Muscle layer of duodenum (tissue), 2 donors: ENCODE results near the gene TPSG1.
"Not testable (repeated sequence)": the region's sequence is repeated elsewhere in the genome, so short reads cannot be mapped to it uniquely, and the experiment has no call there.

Experiments used
- H3K27ac ChIP-seq: one replicate; pipeline ENCODE4 v1.7.0; 2013; ENCODE audit warnings: mild to moderate bottlenecking, low read length
- H3K27me3 ChIP-seq: one replicate; pipeline ENCODE4 v1.7.0; 2013; ENCODE audit warnings: low read depth, mild to moderate bottlenecking, control low read depth, low read length
- H3K36me3 ChIP-seq, 2 donors: one replicate each; pipeline ENCODE4 v1.7.0; 2013; ENCODE audit warnings: low read length in 2 of 2, control low read depth in 1 of 2, mild to moderate bottlenecking in 1 of 2; ENCODE audit not compliant: insufficient read depth in 2 of 2, control insufficient read depth in 1 of 2
- H3K4me1 ChIP-seq, 2 donors: one replicate each; pipeline ENCODE4 v1.7.0; 2013; ENCODE audit warnings: low read length in 2 of 2, mild to moderate bottlenecking in 2 of 2, control low read depth in 1 of 2, moderate library complexity in 1 of 2; ENCODE audit not compliant: insufficient read depth in 2 of 2, control insufficient read depth in 1 of 2
- H3K4me3 ChIP-seq, 2 donors: one replicate each; pipeline ENCODE4 v1.7.0; 2013; ENCODE audit warnings: low read length in 2 of 2, low read depth in 1 of 2, mild to moderate bottlenecking in 1 of 2
- H3K9me3 ChIP-seq, 2 donors: one replicate each; pipeline ENCODE4 v1.7.0; 2013; ENCODE audit warnings: low read length in 2 of 2, control low read depth in 1 of 2, mild to moderate bottlenecking in 1 of 2; ENCODE audit not compliant: control insufficient read depth in 1 of 2
- donor health status: healthy.

TPSG1 gene

GRCh38 chr16:1196494-1196893 is 28.6 kb downstream of the TPSG1 start:
- Histone ChIP-seq H3K27ac (no peak overlapping the region), H3K36me3 (peaks cover 0 to 20% of the 10 kb centered on the region in 2 donors), H3K9me3 (no peaks in the 10 kb centered on the region), H3K27me3 (no peaks in the 10 kb centered on the region), H3K4me3 (no peak overlapping the region), H3K4me1 (peaks cover 0 to 31% of the 10 kb centered on the region in 2 donors)

DNA sequence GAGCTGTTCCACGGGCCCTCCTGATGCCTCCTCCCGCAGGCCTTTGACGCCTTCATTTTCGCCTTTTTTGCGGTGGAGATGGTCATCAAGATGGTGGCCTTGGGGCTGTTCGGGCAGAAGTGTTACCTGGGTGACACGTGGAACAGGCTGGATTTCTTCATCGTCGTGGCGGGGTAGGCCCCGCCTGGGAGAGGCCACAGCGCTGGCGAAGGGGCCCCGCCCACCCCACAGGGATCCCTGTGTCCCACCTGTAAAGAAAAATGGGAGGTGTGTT is 29.7 kb downstream of the TPSG1 start:
- H3K27me3 ChIP-seq: no peaks in the 10 kb centered on the region
- no peak overlapping the region for H3K27ac ChIP-seq
- peaks cover 0 to 31% of the 10 kb centered on the region in 2 donors for H3K4me1 ChIP-seq
- H3K4me3 ChIP-seq: no peak overlapping the region
- peaks cover 0 to 11% of the 10 kb centered on the region in 2 donors for H3K36me3 ChIP-seq
- no peaks in the 10 kb centered on the region for H3K9me3 ChIP-seq

- Histone ChIP-seq H3K4me1 (peaks cover 0 to 31% of the 10 kb centered on the region in 2 donors), H3K27ac (no peak overlapping the region), H3K4me3 (no peak overlapping the region), H3K27me3 (no peaks in the 10 kb centered on the region), H3K36me3 (peaks cover 0 to 8% of the 10 kb centered on the region in 2 donors), H3K9me3 (no peaks in the 10 kb centered on the region)
These were observed 30.2 kb downstream of the TPSG1 start for GRCh38 chr16:1194665-1195392.

GRCh38 chr16:1193825-1194581 is 31.1 kb downstream of the TPSG1 start:
- H3K4me1 ChIP-seq: peaks cover 0 to 31% of the 10 kb centered on the region in 2 donors
- no peak overlapping the region for H3K27ac ChIP-seq
- no peak overlapping the region for H3K4me3 ChIP-seq
- H3K36me3 ChIP-seq: peaks cover 0 to 8% of the 10 kb centered on the region in 2 donors
- no peaks in the 10 kb centered on the region for H3K27me3 ChIP-seq
- no peaks in the 10 kb centered on the region for H3K9me3 ChIP-seq

DNA sequence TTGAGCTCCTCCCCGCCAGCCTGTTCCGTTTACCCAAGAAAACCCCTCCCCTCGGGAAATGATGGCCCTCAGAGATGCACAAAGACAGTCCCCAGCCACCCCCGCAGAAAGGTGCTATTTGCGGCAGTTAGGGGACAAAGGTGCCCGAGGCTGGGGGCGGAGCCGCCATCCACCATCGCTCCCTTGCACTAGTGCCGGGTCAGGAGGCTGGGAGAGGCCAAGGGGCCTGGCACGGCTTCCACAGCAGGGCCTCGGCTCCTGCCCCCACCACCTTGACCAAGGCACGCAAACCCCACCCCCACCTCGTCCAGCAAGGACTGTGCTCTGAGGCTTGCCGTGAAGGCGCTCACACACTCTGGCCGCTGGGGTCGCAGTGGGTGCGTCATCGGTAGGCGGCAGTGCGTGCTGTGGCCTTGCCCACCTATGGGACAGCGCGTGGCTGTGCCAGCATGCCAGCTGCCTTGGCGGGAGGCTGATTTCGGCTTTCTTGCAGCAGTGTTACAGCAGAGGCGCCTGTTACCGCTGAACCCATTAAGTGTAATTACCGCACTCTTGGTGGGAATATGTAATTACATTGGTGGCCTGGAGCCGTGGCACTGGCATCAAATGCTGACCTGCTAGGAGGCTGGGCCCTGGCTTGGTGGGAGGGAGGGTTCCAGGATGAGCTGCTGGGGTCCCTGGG is 31.8 kb downstream of the TPSG1 start:
- Histone ChIP-seq H3K4me1 (peaks cover 0 to 31% of the 10 kb centered on the region in 2 donors), H3K36me3 (peaks cover 0 to 8% of the 10 kb centered on the region in 2 donors), H3K4me3 (no peak overlapping the region), H3K9me3 (no peaks in the 10 kb centered on the region), H3K27me3 (no peaks in the 10 kb centered on the region), H3K27ac (no peak overlapping the region)

GRCh38 chr16:1192384-1193073 is 32.5 kb downstream of the TPSG1 start:
- Histone ChIP-seq H3K27ac (no peak overlapping the region), H3K4me1 (peaks cover 0 to 31% of the 10 kb centered on the region in 2 donors)

DNA sequence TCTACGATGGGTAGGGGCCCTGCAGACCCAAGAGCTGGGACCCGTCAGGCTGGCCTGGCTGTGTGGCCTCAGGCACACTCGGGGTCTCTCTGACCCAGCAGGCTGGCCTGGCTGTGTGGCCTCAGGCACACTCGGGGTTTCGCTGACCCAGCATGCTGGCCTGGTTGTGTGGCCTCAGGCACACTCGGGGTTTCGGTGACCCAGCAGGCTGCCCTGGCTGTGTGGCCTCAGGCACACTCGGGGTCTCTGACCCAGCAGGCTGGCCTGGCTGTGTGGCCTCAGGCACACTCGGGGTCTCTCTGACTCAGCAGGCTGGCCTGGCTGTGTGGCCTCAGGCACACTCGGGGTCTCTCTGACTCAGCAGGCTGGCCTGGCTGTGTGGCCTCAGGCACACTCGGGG is 34.3 kb downstream of the TPSG1 start:
- not testable (repeated sequence) for H3K36me3 ChIP-seq, H3K9me3 ChIP-seq, H3K4me3 ChIP-seq, H3K27me3 ChIP-seq, H3K27ac ChIP-seq
- H3K4me1 ChIP-seq: peaks cover 0 to 31% of the 10 kb centered on the region in 2 donors

More at GRCh38 chr16:1192384-1193073, 32.5 kb downstream of the TPSG1 start:
- Histone ChIP-seq H3K36me3 (peaks cover 0 to 8% of the 10 kb centered on the region in 2 donors), H3K4me3 (no peak overlapping the region), H3K9me3 (no peaks in the 10 kb centered on the region), H3K27me3 (no peaks in the 10 kb centered on the region)

GRCh38 chr16:1189455-1189854 is 35.6 kb downstream of the TPSG1 start:
- Histone ChIP-seq H3K4me1 (peaks cover 0 to 26% of the 10 kb centered on the region in 2 donors), H3K27me3 (no peaks in the 10 kb centered on the region), H3K9me3 (no peaks in the 10 kb centered on the region), H3K36me3 (no peaks in the 10 kb centered on the region), H3K27ac (no peak overlapping the region), H3K4me3 (no peak overlapping the region)

- H3K4me3 ChIP-seq: no peak overlapping the region
- no peaks in the 10 kb centered on the region for H3K27me3 ChIP-seq
- H3K4me1 ChIP-seq: peaks cover 0 to 25% of the 10 kb centered on the region in 2 donors
- no peak overlapping the region for H3K27ac ChIP-seq
- no peaks in the 10 kb centered on the region for H3K9me3 ChIP-seq
- H3K36me3 ChIP-seq: no peaks in the 10 kb centered on the region
These were observed 36.5 kb downstream of the TPSG1 start for GRCh38 chr16:1188432-1189189.

DNA sequence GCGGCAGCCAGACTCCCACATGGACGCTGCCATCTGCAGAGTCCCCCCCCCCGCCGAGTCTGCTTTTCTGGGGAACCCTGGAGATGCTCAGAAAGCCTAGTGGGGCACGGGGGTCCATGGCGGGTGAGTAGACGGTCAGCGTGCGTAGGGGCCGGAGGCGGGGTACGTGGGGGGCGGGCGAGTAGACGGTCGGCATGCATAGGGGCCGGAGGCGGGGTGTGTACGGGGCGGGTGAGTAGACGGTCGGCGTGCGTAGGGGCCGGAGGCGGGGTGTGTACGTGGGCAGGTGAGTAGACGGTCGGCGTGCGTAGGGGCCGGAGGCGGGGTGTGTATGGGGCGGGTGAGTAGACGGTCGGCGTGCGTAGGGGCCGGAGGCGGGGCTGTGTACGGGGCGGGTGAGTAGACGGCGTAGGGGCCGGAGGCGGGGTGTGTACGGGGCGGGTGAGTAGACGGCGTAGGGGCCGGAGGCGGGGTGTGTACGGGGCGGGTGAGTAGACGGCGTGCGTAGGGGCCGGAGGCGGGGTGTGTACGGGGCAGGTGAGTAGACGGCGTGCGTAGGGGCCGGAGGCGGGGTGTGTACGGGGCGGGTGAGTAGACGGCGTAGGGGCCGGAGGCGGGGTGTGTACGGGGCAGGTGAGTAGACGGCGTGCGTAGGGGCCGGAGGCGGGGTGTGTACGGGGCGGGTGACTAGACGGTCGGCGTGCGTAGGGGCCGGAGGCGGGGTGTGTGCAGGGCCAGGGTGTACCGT is 39.4 kb downstream of the TPSG1 start:
- not testable (repeated sequence) for H3K9me3 ChIP-seq, H3K4me3 ChIP-seq, H3K36me3 ChIP-seq, H3K27ac ChIP-seq, H3K27me3 ChIP-seq
- peaks cover 0 to 35% of the 10 kb centered on the region in 2 donors for H3K4me1 ChIP-seq
